GM18951 (cell line): Measurements from ENCODE around the gene DYNC1LI2.
"Not testable (repeated sequence)": the region's sequence is repeated elsewhere in the genome, so short reads cannot be mapped to it uniquely, and the experiment has no call there.

ENCODE experiments used
- POLR2A ChIP-seq: IDR thresholded peaks from 4 replicates; pipeline ENCODE4 v1.6.1; 2011; ENCODE audit warnings: mild to moderate bottlenecking; ENCODE audit not compliant: insufficient read length, insufficient read depth; ENCODE audit errors: extremely low read depth
- in situ Hi-C: fragments of 300-500 bp; cut with MboI; formaldehyde crosslinking; loops from one replicate; pipeline ENCODE4 v1.12.0; 2022; ENCODE audit warnings: low sequenced_read_pairs, mixed read lengths, inconsistent platforms; ENCODE audit not compliant: unreplicated experiment

DYNC1LI2 gene

DNA sequence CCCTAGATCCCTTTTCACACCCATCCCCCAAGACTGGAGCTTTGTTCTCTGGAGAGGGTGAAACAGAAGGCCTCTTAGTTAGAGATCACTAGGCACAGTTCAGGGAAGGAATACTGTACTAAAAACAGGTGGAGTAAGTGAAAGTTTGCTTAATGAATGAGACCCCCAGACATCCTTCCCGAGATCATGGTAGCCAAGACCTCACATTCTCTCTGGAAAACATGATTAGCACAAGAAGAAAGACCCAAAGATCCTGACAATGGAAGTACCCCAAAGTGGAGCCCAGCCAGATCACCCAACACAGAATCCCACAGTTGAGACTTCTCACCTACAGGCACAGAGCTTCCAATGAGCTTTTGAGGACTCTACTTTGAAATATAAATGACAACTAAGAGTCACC, 51.5 kb downstream of the DYNC1LI2 start:
- in situ Hi-C loops, result no loop called here
- no peak for TF ChIP-seq POLR2A

DNA sequence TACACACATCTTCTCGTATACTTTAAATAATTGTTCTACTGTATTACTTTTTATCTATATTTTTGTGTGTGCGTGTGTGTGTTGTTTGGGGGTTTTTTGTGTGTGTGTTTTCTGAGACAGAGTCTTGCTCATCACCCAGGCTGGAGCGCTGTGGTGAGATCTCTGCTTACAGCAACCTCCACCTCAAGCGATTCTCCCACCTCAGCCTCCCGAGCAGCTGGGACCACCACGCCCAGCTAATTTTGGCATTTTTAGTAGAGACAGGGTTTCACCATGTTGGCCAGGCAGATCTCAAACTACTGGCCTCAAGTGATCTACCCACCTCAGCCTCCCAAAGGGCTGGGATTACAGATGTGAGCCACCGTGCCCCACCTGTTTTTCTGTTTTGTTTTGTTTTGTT, 53.4 kb downstream of the DYNC1LI2 start:
- in situ Hi-C loops, result no loop called here
- TF ChIP-seq POLR2A, result no peak

- no peak for TF ChIP-seq POLR2A
- in situ Hi-C loops, result no loop called here
Measured at GRCh38 chr16:66696669-66697630, 54.5 kb downstream of the DYNC1LI2 start, which contains the start of gene CMTM4. Gene CMTM4, minus strand, starts transcription at chr16:66696743. Its CDS starts 218 bp downstream, at chr16:66696525.

DNA sequence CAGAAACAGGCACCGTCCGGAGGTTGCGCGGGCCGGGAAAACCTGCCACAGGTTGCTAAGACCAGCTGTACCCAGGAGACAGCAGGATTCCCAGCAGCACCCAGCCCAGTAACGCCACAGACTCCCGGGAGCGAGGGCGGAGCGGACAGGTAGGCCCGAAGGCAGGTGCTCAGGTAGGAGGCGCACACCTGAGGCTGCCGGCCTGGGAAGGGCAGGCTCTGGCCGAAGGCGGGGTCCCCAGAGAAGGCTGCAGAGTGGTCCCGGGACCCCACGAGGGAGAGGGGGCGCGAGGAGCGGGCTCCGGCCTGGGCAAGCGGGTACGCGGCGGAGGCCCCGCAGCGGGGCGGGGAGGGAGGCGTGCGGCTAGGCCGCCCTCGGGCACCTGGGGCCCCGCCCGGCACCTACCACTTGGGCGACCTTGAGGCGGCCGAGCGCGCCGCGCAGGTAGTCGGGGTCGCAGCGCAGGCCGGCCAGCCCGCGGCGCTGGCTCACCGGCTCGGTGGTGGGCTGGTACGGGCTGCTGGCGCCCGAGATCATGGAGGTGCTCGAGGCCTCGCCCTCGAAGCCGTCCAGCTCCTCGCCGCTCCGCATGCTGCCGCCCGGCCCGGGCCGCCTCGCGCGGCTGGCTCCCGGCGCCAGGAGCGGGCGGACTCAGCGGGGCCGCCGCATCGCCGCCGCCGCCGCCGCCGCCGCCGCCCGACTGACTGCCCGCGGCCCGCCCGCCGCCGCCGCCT, 55.3 kb downstream of the DYNC1LI2 start:
- in situ Hi-C loops, result no loop called here
- TF ChIP-seq POLR2A, result no peak

GRCh38 chr16:66695471-66695934, 55.9 kb downstream of the DYNC1LI2 start:
- no peak for TF ChIP-seq POLR2A
- in situ Hi-C loops, result no loop called here

DNA sequence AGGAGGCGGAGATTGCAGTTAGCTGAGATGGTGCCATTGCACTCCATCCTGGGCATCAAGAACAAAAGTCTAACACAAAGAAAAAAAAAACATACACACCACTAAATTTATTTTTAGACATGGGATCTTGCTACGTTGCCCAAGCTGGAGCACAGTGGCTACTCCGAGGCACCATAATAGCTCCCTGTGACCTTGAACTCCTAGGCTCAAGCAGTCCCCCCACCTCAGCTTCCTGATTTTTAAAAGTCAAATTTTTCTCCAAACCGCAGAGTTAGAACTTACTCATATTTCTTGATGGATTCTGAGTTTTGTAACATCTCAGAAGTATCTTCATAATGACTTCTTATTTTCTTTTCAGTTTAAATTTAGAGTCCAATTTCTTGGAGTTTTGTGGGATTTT, 58.3 kb downstream of the DYNC1LI2 start:
- in situ Hi-C loops, result no loop called here
- TF ChIP-seq POLR2A, result no peak

DNA sequence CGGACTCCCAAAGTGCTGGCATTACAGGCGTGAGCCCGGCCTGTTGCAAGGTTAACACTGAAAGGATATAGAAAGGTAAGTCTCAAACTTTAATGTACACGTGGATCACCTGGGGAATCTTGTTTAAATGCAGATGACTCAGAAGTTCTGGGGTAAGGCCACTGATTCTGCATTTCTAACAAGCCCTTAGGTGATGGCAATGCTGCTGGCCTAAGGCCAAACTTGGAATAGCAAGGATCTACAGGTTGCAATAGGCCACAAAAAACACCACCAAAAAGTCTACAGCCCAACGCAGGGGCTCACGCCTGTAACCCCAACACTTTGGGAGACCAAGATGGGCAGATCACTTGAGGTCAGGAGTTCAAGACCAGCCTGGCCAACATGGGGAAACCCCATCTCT, 59.1 kb downstream of the DYNC1LI2 start:
- in situ Hi-C loops, result no loop called here
- TF ChIP-seq POLR2A, result no peak

DNA sequence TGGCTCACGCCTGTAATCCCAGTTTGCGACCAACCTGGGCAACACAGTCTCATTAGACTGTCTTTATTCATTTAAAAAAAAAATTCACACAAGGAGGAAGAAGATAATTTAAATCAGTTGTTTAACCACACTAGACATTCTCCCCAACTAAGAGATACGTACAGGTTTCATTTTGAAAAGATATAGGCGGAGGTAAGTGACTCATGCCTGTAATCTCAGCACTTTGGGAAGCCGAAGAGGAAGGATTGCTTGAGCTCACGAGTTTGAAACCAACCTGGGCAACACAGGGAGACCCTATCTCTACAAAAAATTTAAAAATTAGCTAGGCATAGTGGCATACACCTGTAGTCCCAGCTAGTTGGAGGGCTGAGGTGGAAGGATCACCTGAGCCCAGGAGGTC, 60.2 kb downstream of the DYNC1LI2 start:
- TF ChIP-seq POLR2A, result no peak
- in situ Hi-C loops, result no loop called here

GRCh38 chr16:66690106-66690847, 61.1 kb downstream of the DYNC1LI2 start:
- TF ChIP-seq POLR2A, result no peak
- in situ Hi-C loops, result no loop called here

DNA sequence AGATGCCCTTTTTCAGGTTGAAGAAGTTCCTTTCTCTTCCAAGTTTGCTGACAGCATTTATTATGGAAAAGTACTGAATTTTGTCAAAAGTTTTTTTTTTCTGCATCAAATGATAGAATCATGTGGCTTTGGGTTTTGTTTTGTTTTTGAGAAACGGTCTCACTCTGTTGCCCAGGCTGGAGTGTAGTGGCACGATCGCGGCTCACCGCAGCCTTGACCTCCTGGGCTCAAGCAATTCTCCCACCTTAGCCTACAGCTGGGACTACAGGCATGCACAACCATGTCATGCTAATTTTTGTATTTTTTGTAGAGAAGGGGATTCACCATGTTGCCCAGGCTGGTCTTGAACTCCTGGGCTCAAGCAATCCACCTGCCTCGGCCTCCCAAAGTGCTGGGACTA, 62.1 kb downstream of the DYNC1LI2 start:
- TF ChIP-seq POLR2A, result no peak
- in situ Hi-C loops, result no loop called here

GRCh38 chr16:66687906-66688625, 63.3 kb downstream of the DYNC1LI2 start:
- no peak for TF ChIP-seq POLR2A
- in situ Hi-C loops, result no loop called here

DNA sequence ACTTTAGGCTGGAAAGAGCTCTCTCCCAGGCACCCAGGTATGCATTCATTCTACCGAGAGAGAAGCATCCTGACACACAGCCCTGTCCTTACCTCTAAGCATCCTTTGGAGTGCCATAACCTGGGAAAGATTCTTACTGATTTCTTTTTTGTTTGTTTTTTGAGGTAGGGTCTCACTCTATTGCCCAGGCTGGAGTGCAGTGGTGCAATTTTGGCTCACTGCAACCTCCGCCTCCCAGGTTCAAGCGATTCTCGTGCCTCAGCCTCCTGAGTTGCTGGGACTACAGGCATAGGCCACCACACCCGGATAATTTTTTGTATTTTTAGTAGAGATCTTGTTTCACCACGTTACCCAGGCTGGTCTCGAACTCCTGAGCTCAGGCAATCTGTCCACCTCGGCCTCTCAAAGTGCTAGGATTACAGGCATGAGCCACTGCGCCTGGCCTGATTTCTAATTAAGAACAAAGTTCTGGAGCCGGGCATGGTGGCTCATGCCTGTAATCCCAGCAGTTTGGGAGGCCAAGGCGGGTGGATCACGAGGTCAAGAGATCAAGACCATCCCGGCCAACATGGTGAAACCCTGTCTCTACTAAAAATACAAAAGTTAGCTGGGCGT, 65.8 kb downstream of the DYNC1LI2 start:
- in situ Hi-C loops, result not testable (repeated sequence)
